Hematopoietic multipotent progenitor cell (in vitro differentiated cells): ENCODE data around the gene NOTCH3. TPM values are rescaled to one million over a fixed set of nuclear protein-coding genes. Genes with fewer than 3 reads are reported as not detected.

Experiments
- DNase-seq, 3 donors: peaks; one replicate each; pipeline ENCODE4 v3.0.0-alpha.2; 2011 to 2015; ENCODE audit warnings: low read depth in 2 of 3, low spot score in 2 of 3
- total RNA-seq: library from RNA; depleted of rRNA; stranded (reverse); fragments of >200 nt; gene quantifications from one replicate; pipeline ENCODE4 v1.2.3, GENCODE V29; 2012

NOTCH3 gene
- total RNA-seq, 1 donor = 7.5 TPM

DNA sequence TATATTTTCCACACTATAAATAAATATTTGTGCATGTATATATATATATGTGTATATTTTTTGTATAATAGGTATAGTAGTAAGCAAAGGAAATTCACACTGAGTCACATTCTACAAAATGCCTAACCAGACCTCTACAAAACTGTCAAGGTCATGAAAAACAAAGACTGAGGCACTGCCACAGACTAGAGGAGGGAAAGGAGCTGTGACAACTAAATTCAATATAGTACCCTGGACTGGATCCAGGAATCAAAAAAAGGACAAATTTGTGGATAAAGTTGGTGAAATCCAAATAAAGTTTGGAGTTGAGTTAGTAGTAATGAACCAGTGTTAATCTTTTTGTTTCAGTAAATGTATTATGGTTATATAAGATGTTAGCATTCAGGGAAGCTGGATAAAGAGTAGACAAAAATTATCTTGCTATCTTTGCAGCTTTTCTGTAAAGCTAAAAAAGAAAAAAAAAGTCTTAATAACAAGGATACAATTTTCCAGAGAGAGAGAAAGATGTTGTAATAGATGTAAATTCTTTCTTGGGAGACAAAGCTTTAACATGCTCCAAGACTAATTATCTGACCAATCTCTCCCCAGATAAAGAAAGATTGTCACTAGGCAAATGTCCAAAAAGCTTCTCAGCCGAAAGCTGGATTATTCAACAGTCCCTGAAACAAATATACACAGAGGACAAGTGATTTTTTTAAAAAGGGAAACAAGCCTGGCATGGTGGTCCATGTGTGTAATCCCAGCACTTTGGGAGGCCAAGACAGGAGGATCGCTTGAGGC lies 74.5 kb downstream of the NOTCH3 start:
- DNase-seq = no peak

- peak; percentile 94 to 100 (median 99) for DNase-seq
Measured at GRCh38 chr19:15125232-15126067, 75.3 kb downstream of the NOTCH3 start.

DNA sequence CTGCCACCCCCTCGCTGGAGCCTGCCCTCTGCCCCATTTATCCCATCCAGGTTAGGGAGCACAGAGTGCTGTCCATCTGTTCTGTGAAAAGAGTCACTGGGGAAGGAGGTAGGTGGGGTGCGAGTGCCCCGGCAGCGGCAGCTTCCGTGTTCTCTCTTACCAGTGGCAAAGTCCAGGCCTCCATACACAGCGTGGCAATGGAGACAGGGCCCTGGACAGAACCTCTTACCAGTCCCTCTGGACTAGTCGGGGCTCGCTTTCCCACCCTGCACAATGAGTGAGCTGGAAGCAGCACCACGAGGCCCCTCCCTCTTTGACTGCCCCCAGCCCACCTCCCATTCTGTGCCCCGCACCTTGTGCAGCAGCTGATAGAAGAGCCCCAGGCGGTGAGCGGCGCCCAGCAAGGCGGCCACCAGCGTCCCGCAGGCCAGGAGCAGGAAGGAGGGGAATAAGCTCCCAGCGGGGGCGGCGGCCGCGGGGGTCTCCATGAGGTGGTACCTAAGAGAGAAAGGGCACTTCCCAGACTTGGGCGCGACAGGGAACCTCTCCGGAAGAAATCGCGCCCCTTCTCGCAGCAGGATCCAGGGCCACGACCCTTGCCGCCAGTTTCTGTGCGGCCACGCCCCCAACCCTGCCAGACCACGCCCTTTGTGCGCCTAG lies 76.1 kb downstream of the NOTCH3 start:
- DNase-seq = peak in 1 of 3 donors; percentile 23

GRCh38 chr19:15123900-15124299 lies 76.9 kb downstream of the NOTCH3 start:
- DNase-seq = no peak

DNA sequence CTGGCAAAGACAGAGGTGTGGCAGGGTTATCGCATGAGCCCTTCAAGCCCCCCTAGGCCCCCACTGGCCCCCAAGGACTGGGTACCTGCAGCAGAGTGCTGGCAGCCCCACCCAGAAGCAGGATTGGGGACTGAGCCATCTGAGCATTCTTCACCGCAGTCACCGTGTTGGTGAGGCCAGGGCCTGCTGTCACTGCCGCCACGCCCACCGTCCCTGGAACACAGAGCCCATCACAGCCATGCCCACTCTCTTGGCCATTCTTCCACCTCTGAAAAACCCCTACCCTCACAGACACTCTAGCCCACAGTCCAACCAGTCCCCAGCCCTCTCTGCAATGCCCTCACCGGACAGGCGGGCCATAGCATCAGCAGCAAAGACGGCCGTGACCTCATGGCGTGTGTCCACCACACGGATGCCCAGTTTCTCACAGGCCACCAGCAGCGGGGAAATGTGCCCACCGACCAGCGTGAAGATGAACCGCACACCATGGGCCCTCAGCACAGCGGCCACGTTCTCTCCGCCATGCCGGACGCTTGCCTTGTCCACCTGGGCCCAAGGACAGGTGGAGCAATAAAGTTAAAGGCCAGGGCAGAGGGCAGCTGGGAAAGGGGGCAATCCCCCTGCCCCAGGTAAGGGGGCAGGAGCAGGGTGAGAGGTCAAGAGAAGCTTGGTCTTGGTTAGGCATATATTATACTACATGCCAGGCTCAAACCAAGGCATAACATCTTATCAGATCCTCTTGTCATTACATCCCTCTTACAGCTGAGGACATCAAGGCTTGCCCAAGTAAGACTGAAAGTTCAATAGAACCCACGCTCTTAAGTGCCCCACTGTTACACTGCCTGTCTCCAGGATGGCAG lies 77.5 kb downstream of the NOTCH3 start:
- no peak for DNase-seq

DNA sequence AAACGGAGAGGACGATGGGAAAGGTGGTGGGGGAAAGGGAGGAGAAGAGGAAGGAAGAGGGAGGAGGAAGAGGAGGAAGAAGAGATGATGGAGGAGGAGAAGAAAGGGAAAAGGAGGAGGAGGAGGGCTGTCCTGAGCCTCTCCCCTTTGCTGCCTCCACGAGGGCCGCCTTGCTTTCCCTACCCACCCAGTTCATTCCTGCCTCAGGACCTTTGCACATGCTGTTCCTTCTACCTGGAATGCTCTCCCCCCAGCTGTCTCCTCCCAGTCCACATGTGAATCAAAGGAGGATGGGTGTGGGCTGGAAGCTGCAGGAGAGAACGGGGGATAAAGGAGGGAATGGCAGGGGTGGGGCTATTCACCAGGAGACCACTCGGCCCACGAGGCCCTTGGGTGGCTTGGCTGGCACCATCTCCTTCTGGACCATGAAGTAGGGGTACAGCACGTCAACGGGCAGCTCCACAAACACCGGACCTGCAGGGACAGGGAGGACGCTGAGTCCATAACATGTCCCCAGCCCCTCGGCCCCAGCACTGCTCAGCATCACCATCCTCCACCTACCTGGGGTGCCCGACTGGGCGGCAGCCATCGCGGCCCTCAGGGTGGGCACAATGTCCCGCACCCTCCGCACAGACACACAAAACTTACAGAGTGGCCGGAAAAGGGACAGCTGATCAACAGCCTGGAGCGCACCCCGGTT lies 78.3 kb downstream of the NOTCH3 start:
- DNase-seq = no peak

- DNase-seq = no peak
Measured at GRCh38 chr19:15120135-15121026, 80.4 kb downstream of the NOTCH3 start.

GRCh38 chr19:15118789-15119494 lies 81.9 kb downstream of the NOTCH3 start:
- no peak for DNase-seq

- DNase-seq = no peak
Measured at GRCh38 chr19:15118248-15118647, 82.5 kb downstream of the NOTCH3 start.

GRCh38 chr19:15116856-15117255 lies 83.9 kb downstream of the NOTCH3 start:
- no peak for DNase-seq

- peak in 1 of 3 donors; percentile 42 for DNase-seq
Measured at GRCh38 chr19:15115762-15116615, 84.8 kb downstream of the NOTCH3 start.

DNA sequence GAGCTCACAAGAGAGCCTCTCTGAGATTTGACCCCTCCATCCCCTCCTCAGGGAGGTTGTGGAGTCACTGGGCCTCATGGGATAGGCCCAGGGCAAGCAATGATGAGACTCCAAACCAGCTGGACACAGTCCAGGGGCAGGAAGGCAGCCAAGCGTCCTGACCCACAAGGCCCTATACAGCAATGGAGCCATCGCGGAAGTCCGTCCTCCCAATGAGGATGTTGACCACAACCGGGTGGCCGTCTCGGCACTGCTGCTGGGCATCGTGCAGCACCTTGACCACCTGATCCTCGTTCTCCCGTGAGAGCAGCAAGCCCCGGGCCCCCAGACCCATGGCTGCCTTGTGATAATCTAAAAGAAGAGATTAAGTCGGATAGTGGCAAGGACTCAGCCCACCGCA lies 85.7 kb downstream of the NOTCH3 start:
- no peak for DNase-seq

- no peak for DNase-seq
Measured at GRCh38 chr19:15114153-15114540, 86.6 kb downstream of the NOTCH3 start.

DNA sequence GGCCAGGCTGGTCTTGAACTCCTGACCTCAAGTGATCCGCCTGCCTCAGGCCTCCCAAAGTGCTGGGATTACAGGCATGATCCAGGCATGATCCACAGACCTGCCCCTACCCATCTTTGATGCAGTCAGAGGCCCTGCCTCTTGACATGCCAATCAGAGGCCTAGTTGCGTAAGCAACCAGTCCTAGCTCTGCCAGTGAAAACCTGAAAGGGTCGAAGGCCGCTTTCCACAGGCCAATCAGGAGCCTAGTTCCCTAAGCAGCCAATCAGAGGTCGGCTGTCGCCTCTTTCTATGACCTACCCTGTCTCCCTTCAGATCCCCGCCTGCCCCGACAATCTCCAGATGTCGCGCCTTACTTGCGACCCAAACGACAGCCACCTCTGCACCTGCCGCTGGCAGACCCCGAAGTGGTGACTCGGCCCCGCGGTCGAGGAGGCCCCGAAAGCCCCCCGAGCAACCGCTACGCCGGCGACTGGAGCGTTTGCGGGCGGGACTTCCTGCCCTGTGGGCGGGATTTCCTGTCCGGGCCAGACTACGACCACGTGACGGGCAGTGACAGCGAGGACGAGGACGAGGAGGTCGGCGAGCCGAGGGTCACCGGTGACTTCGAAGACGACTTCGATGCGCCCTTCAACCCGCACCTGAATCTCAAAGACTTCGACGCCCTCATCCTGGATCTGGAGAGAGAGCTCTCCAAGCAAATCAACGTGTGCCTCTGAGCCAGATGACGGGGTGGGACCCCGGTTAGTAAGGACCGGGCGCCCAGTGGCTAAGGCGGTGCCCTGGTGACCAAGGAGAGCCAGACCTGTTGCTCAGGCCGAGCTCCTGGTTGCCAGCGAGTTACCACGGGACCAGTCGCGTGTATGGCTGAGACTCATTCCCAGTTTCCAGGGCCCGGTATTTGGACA lies 87.3 kb downstream of the NOTCH3 start:
- no peak for DNase-seq

DNA sequence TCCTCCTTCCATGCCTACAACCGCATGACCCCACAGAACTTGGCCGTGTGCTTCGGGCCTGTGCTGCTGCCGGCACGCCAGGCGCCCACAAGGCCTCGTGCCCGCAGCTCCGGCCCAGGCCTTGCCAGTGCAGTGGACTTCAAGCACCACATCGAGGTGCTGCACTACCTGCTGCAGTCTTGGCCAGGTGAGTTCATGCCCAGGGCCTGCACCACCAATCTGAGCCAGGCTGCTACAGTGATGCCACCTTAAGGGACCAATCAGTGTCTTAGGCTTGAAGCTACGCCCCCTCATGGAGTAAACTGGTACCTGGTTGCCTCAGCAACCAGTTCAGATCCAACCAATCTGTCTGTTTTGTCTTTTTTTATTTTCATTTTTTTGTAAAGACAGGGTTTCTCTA lies 88.4 kb downstream of the NOTCH3 start:
- no peak for DNase-seq

DNA sequence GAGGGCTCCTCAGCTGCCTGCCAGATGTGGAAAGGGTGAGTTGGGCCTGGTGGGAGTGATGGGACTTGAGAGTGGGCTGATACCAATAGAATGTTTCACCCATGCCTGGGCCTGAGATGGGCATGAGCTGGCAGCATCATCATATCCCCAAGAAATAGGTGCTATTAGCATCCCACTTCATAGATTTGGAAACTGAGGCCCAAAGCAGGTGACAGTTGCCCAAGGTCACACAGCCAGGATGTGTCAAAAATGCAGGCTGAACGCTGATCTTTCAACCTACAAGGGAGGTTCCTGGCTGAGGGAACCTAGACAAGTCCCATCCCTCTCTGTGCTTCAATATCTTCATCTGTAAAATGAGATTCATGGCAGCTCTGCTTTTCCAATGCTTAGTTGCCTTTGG lies 89.0 kb downstream of the NOTCH3 start:
- no peak for DNase-seq
